ENCODE results near the gene C2orf68.
A peak's percentile ranks its signal among the peaks of the same experiment; 100 is the strongest.
"Not testable (repeated sequence)": the region's sequence is repeated elsewhere in the genome, so short reads cannot be mapped to it uniquely, and the experiment has no call there.

Gene C2orf68, protein sequence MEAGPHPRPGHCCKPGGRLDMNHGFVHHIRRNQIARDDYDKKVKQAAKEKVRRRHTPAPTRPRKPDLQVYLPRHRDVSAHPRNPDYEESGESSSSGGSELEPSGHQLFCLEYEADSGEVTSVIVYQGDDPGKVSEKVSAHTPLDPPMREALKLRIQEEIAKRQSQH

DNA sequence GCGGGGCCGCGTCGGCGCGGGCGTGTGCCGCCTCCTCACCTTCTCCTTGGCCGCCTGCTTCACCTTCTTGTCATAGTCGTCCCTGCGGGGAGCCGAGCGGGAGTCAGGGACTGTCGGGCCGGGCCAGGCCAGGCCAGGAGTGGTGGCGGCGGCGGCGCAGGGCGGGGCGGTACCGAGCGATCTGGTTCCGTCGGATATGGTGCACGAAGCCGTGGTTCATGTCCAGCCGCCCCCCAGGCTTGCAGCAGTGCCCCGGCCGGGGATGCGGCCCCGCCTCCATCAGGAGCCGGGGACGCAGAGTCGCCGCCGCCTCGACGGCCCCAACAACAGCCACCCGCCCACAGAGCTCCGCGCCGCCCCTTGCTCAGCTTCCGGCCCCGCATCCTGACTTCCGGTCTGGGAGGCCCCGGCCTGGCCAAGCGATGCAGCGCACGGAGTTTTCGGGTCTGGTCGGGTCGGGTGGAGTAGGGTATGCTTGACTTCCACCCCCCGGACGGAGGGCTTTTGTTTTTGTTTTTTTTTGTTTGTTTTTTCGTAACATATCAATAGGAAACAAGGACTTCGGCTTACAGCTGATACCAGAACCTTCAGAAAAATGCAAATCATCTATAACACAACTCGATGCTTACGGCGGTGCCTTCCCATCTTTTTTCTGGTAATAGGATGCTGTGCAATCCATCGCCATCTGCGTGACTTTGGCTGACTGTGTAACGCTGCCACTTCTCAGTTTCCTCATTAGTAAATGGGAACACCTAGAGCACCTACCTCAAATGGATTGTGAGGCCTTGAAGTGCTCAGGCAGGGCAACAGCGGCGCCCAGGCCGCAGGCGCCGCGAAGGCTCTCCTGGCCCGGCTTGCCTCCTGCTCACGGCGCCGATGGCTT lies at the start of gene C2orf68:
TSS of gene C2orf68 (minus strand) at position 362 of the 883 bp plus-strand sequence. CDS start at position 280, 82 bp downstream.
- H3K27ac ChIP-seq: peak within 1 kb of the TSS; percentile 70
- DNase-seq (ENCODE audit: low read depth, low spot score): no peak

DNA sequence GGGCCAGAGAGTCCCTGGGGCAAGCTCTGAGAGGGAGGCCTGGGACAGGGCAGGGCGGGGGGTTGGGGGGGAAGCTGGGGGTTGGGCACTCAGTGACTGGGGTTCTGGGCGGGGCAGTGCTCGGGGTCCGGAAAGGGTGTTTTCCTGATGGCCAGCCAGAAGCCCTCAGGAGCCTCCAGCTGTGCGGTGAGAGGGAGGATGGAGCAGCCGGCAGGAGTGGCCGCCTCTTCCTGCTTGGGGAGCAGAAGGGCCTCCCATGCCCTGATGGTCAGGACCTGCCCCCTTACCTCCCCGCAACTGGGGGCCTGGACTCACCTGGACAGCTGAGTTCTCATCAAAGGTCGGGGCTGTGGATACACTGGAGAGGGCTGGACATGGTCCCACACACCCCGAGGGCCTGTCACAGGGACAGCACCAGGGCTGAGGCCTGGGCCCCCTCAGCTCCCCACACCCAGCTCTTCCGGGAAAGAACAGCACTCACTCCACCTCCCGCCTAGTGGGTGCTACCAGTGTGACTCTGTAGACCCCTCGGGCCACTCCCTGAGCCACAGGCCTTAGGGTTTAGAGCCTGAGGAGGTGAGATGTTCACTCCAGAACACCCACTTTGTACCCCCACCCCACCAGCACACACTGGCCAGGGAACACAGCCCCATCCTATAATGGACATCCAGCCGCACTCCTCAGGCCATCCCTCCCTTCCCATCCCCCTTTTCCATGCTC lies 49.4 kb upstream of the C2orf68 start:
- no peak overlapping the region for H3K27ac ChIP-seq
- DNase-seq (ENCODE audit: low read depth, low spot score): no peak

DNA sequence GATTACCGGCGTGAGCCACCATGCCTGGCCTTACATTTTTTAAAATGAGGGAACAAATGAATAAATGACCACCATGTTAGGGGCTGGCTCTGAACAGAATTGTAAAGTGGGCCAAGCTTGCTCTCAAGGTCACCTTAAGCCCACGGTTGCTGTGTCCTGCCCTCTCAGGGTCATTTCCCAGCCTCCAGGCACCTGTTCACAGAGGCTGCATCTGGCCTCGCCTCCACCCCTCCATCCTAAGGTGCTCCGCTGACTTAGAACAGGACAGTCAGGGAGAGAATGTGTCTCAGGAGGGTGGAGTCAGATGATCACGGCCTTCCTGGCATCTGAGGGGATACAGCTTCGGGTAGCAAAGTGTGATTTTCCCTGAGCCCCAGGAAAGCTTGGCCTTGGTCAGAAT lies 48.9 kb upstream of the C2orf68 start:
- H3K27ac ChIP-seq: no peak overlapping the region
- DNase-seq (ENCODE audit: low read depth, low spot score): no peak

DNA sequence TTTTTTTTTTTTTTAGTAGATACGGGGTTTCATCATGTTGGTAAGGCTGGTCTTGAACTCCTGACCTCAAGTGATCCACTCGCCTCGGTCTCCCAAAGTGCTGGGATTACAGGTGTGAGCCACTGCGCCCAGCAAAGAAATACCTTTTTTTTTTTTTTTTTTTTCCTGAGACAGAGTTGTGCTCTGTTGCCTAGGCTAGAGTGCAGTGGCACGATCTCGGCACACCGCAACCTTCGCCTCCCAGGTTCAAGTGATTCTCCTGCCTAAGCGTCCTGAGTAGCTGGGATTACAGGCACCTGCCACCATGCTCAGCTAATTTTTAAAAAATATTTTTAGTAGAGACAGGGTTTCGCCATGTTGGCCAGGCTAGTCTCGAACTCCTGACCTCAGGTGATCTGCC lies 48.4 kb upstream of the C2orf68 start:
- DNase-seq (ENCODE audit: low read depth, low spot score); H3K27ac ChIP-seq: not testable (repeated sequence)

DNA sequence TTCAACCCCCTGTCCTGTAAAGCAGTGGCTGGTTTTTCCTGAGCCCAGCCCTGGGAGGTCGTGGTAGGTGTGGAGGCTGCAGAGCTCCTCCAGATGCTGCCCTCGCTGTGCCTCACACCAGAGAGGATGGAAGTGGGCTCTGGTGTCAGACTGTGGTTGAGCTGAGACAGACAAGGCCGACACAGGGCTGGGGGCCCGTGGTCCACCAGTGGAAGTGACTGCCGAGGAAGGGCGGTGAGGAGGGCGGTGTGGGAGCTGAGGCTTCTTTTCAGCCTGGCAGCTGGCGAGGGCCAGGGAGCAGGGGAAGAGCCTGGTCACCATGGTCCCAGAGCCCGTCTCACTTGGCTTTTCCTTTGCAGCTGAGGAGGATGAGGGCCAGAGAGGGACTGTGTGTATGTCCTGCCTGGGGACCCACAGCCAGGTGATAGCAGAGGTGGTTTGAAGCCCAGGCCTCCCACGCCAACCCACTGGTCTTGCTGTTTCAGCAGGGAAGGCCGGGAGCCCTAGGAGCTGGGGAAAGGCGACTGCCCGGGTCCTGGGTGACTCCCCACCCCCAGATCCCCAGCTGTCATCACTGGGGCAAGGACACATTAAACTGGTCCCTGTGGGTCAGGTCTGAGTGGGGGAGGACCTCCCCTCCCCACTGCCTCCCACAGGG lies 47.6 kb upstream of the C2orf68 start:
- DNase-seq (ENCODE audit: low read depth, low spot score): no peak
- H3K27ac ChIP-seq: no peak overlapping the region

DNA sequence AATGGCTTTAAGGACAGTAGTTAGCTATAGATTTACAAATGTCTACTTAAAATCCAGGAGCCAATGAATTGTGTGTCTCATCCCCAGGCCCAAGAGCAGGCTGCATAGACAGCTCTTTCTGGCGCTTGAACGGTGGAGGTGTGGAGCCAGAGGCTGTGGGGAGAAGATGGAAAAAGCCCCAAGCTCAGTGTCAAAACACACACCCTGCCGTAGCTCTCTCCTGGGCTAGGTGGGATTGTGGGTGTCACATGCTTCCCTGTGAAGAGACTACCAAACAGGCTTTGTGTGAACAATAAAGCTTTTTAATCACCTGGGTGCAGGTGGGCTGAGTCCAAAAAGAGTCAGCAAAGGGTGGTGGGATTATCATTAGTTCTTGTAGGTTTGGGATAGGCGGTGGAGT lies 45.5 kb upstream of the C2orf68 start:
- not testable (repeated sequence) for DNase-seq (ENCODE audit: low read depth, low spot score); H3K27ac ChIP-seq

DNA sequence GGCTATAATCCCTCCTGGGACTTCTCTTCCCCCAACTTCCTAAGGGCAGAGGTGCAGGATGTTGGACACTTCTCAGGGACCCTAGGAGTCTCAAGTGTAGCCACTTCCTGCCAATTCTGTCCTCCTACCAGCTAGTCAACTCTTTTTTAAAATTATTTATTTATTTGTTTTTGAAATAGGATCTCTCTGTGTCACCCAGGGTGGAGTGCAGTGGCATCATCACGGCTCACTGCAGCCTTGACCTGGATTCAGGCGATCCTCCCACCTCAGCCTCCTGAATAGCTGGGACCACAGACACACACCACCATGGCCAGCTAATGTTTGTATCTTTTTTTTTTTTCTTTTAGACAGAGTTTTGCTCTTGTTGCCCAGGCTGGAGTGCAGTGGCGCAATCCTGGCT lies 44.6 kb upstream of the C2orf68 start:
- no peak for DNase-seq (ENCODE audit: low read depth, low spot score)
- H3K27ac ChIP-seq: no peak overlapping the region

DNA sequence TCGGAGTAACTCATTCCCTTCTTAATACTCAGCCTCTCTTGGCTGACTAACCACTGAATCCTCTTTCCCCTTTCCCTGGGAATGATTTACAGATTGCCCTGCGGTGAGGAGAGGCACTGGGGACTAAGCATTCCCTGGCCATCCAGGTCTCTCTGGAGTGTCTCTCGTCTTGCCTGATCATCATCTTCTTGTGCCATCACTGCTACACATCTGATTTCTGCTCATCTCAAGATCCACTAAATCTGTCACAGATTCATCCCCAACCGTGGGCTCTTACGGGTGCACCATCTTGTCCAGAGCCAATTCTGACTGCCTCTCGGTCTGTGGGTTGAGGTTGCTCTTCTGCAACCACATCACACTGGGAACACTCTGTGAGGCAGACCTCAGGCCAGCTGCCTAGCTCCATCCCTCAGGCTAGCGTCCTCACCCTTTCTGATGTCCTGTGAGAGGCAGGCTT lies 44.1 kb upstream of the C2orf68 start:
- DNase-seq (ENCODE audit: low read depth, low spot score): no peak
- H3K27ac ChIP-seq: no peak overlapping the region

DNA sequence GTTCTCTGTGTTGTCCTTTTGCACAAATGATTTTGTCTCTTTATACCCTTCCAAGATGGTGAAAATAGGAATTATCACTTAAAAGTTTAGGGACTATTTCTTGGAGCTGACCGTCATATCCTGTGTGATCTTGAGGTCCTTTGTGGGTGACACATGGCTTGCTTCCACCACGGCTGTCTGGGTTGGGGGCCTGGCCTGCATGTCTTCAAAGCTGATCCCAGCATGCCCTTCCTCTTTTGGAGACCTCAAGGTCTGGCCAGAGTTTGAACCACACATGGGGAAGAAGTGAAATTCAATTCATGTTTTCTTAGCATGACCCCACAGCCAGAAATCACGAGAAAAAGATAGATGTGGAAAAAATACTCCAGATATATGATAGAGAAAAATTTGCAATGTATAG lies 42.1 kb upstream of the C2orf68 start:
- no peak for DNase-seq (ENCODE audit: low read depth, low spot score)

DNA sequence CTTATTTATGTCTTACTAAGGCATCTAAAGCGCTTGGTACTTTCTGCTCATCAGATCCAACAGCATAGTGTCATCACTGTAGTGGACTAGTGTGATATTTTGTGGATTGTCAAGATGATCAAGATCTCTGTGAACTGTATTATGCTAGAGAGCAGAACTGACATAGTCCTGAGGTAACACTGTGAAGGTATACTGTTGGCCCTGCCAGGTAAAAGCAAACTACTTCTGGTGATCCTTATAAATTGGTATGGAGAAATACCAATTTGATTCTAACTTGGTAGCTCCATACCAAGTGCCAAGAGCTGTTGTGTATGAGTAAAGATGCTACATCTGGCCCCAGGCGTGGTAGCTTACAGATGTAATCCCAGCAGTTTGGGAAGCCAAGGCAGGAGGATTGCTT lies 40.2 kb upstream of the C2orf68 start:
- no peak for DNase-seq (ENCODE audit: low read depth, low spot score)

More for the DNA sequence above, 42.1 kb upstream of the C2orf68 start:
- H3K27ac ChIP-seq: no peak overlapping the region

DNA sequence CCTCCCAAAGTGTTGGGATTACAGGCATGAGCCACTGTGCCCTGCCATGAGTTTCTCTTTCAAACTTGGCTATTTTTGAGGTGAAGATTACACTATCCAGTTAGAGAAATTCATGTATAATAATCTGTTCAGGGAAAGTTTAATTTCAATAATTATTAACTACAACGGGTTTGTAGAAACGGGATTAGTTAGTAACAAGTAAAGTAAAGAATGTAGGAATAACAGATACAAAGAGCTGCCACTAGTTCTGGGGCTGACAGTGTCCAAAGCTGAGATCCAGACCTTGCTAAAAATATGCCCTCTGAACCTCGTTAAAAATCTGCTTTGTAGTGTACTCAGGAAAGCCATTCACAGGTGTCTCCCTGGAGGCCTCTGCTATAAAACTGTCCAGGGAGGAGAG lies 39.2 kb upstream of the C2orf68 start:
- DNase-seq (ENCODE audit: low read depth, low spot score): no peak
- no peak overlapping the region for H3K27ac ChIP-seq

More for the DNA sequence above, 40.2 kb upstream of the C2orf68 start:
- H3K27ac ChIP-seq: no peak overlapping the region

DNA sequence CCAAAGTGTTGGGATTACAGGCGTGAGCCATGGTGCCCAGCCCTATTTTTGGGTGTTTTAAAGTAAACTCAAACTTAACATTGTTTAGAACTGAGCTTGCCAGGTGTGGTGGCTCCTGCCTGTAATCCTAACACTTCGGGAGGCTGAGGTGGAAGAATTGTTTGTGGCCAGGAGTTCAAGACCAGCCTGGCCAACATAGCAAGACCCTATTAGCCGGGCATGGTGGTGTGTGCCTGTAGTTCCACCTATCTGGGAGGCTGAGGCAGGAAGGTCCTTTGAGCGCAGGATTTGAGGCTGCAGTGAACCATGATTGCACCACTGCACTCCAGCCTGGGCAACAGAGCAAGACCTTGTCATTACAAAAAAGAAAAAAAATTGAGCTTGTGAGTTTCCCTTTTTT lies 38.6 kb upstream of the C2orf68 start:
- no peak for DNase-seq (ENCODE audit: low read depth, low spot score)
- H3K27ac ChIP-seq: no peak overlapping the region

DNA sequence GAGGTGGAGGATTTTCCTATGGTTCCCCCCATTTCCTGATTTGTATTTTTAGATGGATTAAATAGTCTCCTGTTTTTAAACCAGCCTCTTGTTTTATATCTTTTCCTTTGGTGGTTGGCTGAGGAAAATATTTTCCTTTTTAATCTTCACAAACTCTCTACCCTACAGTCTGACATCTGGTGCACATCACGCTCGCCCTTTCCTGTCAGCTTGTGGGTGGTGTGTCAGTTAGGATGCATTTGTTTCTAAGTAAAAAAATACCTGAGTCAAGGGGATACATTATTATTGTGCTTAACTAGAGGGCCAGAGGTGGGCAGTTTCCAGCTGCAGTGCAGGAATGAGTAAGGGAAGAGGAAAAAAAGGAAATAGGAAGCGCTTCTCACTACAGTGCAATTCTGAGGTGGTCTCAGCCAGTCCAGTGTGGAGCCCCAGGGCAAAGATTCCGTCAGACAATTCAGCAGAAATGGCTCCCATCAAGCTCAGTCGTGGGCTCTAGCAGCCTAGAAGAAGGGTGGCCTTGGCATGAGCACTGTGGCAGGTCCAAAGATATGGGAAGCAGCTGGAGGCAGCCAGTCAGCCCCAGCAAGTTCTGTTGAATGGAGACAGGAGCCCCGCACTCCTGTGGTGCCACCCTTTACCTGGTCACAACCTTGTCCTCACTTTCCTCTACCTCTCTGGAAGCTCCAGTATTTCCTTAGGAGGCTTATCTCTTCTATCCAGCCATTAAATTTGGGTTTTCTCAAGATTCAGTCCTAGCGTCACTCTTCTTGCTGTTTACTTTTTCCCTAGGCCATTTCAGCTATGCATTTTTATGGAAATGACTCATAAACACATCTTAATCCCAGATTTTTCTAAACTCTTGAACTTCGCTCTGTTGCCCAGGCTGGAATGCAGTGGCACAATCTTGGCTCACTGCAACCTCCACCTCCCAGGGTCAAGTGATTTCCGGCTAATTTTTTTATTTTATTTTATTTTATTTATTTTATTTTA lies 37.6 kb upstream of the C2orf68 start:
- H3K27ac ChIP-seq: no peak overlapping the region
- DNase-seq (ENCODE audit: low read depth, low spot score): no peak

DNA sequence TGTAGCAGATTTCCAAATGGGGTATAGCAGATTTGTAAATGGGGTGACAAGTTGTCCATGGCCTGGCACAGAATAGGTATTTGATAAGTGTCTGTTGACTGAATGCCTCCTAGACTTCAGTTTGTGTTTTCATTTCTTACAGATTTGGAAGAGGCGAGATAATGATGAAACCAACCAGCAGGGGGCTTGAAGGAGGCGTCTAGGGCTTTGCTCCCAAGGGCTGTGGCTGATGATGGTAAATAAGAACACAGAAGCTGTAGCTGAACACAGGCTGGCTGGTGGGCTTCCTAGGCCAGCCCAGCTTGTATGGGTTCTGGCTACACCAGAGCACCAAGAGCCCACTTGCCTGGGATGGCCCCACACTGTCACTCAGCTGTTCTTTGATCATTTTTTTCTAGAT lies 36.8 kb upstream of the C2orf68 start:
- DNase-seq (ENCODE audit: low read depth, low spot score): no peak
- no peak overlapping the region for H3K27ac ChIP-seq

DNA sequence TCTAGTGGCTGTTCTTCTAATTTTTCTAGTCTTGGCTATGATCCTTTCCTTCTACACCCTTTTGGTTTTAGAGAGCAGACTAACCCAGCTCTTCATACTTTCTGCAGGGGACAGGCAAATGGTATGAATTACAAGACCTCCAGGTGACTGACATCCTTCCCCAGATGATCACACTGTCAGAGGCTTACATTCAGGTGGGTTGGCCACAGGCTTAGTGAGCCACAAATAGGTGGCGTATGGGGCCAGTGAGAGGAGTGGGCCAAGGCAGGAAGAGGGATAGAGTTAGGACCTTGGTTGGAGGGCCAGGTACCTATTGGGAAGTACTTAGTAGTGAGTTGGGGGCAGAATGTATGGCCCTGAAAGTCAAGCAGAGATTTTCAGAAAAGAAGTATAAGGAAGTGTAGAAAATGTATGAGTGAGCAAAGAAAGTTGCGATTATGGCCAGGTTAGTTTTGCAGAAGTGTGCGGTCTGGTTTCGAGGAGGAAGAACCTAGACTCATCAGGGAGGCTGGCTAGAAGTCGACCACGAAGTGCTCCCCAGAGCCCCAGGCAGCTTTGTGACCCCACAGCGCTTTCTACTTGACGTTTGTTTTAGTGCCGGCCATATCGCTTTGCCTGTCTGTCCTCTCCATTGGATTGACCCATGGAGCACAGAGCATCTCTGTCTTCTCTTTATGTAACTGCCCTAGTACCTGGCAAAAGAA lies 36.1 kb upstream of the C2orf68 start:
- DNase-seq (ENCODE audit: low read depth, low spot score): no peak
- no peak overlapping the region for H3K27ac ChIP-seq

DNA sequence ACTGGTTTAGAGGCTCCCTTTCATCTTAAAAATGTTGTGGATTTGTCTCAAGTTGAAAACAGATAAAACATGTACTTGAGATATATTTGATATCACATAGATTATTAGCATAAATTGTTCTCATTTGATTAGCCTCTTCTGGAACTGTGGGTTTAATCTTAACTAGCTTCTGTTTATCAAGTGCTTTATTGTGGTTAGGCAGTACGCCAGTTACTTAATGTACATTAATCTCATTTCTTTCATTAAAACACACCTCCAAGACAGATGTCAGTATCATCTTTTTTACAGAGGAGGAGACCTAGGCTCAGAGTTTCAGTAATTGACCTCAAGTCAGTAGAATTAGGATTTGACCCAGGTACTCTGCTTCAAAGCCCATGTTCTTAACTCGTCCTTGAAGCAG lies 34.3 kb upstream of the C2orf68 start:
- no peak for DNase-seq (ENCODE audit: low read depth, low spot score)
- no peak overlapping the region for H3K27ac ChIP-seq

DNA sequence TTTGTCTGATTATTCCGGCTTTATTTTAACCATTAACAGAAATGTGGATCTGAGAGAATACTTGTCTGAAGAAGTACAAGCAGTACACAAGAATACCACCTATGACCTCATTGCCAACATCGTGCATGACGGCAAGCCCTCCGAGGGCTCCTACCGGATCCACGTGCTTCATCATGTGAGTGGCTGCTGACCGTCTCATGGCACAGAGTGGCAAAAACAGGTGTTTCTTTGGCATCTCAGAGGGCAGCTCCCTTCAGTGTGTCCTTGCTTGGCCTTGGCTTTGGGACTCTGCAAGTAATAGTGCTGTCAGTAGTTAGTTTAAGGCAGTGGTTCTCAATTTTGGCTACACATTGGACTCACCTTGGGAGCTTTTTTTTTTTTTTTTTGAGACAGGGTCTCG lies 33.0 kb upstream of the C2orf68 start:
- no peak for DNase-seq (ENCODE audit: low read depth, low spot score)
- no peak overlapping the region for H3K27ac ChIP-seq

DNA sequence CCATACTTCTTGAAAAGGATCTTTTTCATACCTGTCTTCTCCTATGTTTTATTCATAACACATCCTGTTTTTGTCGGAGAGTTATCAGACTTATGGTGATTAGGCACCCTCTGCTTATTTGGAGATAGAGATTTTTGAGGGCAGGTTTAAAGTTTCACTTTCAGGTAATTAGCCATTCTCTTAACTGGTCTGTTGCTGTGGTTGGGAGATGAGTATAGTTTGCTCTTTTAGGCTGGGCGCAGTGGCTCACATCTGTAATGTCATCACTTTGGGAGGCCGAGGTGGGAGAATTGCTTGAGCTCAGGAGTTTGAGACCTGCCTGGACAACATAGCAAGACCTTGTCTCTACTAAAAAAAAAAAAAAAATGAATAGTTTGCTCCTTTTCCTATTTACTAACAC lies 30.9 kb upstream of the C2orf68 start:
- DNase-seq (ENCODE audit: low read depth, low spot score): no peak
- H3K27ac ChIP-seq: no peak overlapping the region

DNA sequence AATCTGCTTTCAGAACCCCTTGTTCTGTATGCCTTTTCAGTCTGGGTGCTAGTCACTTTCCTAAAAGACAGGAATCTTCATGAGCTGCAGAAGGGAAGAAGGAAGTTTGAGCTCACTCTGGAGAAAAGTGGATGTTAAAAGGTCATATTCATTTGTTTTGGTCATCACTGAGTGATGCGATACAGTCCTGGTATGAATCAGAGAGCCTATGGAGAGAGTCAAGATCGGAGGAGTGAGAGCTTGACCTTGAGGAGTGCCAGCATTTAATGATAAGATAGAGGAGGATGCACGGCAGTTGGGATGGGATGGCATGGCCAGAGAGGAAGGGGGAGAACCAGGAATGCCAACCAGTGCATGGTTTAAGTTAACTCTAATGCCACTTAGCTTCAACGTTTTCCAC lies 23.8 kb upstream of the C2orf68 start:
- no peak for DNase-seq (ENCODE audit: low read depth, low spot score)
- peak overlapping the region; percentile 46 for H3K27ac ChIP-seq

All from epithelial cell of prostate (primary cell).